Endothelial cell of umbilical vein (primary cell): ENCODE data around the gene SLC6A7.

Source experiments
- CTCF ChIP-seq, 2 donors: IDR thresholded peaks; 1 replicate in 1 of 2; 2 replicates in 1 of 2; pipeline ENCODE4 v1.5.1; 2011; ENCODE audit warnings: low read length in 2 of 2, mild to moderate bottlenecking in 2 of 2, moderate library complexity in 2 of 2, control low read depth in 1 of 2, inconsistent platforms in 1 of 2, low read depth in 1 of 2; ENCODE audit not compliant: insufficient read depth in 1 of 2; ENCODE audit errors: extremely low read depth in 1 of 2
- POLR2A ChIP-seq: IDR thresholded peaks from 2 replicates; pipeline ENCODE4 v1.6.1; 2012; ENCODE audit warnings: low read depth, mild to moderate bottlenecking, control low read depth, low read length

GRCh38 chr5:150215979-150216944, 26.4 kb downstream of the SLC6A7 start:
- TF ChIP-seq CTCF (IDR thresholded peaks at IDR 0.05; ENCODE audit: extremely low read depth in 1 of 2, insufficient read depth in 1 of 2, low read depth in 1 of 2, low read length in 2 of 2) (no peak), POLR2A (no peak)
